ENCODE data around the gene YY1.

DNA sequence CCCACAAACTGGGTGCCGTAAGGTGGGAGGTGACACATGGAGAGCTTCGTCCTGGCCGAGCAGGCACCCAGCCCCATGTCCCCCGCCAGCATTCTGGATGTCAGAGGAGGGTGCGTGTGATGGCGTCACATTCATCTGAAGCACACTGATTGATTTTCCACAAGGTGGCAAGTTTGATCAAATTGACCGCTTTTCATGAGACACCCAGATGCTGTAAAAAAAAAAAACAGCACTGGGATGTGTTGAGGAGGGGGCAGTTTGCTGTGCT is 43.1 kb downstream of the YY1 start:
- TF ChIP-seq CTCF (conservative IDR thresholded peaks at IDR 0.05; ENCODE audit: low read depth in 2 of 2) (no peak), CREB1 (CRISPR knock-in tag; IDR thresholded peaks at IDR 0.05; ENCODE audit: low read depth) (no peak), EZH2 (IDR thresholded peaks at IDR 0.05; ENCODE audit: low read depth, unreplicated experiment) (no peak), POLR2AphosphoS5 (IDR thresholded peaks at IDR 0.05; ENCODE audit: low read depth) (no peak), JUNB (IDR thresholded peaks at IDR 0.05; ENCODE audit: unreplicated experiment) (no peak), REST (IDR thresholded peaks at IDR 0.05; ENCODE audit: unreplicated experiment) (no peak), EZH2phosphoT487 (IDR thresholded peaks at IDR 0.05; ENCODE audit: unreplicated experiment) (no peak), NANOG (IDR thresholded peaks at IDR 0.05; ENCODE audit: borderline replicate concordance) (no peak), ZNF114 (CRISPR knock-in tag; IDR thresholded peaks at IDR 0.05) (no peak), ZNF331 (CRISPR knock-in tag; IDR thresholded peaks at IDR 0.05; ENCODE audit: low read depth) (no peak)
- TF ChIP-seq, protein P1, sequence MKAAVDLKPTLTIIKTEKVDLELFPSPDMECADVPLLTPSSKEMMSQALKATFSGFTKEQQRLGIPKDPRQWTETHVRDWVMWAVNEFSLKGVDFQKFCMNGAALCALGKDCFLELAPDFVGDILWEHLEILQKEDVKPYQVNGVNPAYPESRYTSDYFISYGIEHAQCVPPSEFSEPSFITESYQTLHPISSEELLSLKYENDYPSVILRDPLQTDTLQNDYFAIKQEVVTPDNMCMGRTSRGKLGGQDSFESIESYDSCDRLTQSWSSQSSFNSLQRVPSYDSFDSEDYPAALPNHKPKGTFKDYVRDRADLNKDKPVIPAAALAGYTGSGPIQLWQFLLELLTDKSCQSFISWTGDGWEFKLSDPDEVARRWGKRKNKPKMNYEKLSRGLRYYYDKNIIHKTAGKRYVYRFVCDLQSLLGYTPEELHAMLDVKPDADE (IDR thresholded peaks at IDR 0.05): no peak
- TF ChIP-seq, protein P2, sequence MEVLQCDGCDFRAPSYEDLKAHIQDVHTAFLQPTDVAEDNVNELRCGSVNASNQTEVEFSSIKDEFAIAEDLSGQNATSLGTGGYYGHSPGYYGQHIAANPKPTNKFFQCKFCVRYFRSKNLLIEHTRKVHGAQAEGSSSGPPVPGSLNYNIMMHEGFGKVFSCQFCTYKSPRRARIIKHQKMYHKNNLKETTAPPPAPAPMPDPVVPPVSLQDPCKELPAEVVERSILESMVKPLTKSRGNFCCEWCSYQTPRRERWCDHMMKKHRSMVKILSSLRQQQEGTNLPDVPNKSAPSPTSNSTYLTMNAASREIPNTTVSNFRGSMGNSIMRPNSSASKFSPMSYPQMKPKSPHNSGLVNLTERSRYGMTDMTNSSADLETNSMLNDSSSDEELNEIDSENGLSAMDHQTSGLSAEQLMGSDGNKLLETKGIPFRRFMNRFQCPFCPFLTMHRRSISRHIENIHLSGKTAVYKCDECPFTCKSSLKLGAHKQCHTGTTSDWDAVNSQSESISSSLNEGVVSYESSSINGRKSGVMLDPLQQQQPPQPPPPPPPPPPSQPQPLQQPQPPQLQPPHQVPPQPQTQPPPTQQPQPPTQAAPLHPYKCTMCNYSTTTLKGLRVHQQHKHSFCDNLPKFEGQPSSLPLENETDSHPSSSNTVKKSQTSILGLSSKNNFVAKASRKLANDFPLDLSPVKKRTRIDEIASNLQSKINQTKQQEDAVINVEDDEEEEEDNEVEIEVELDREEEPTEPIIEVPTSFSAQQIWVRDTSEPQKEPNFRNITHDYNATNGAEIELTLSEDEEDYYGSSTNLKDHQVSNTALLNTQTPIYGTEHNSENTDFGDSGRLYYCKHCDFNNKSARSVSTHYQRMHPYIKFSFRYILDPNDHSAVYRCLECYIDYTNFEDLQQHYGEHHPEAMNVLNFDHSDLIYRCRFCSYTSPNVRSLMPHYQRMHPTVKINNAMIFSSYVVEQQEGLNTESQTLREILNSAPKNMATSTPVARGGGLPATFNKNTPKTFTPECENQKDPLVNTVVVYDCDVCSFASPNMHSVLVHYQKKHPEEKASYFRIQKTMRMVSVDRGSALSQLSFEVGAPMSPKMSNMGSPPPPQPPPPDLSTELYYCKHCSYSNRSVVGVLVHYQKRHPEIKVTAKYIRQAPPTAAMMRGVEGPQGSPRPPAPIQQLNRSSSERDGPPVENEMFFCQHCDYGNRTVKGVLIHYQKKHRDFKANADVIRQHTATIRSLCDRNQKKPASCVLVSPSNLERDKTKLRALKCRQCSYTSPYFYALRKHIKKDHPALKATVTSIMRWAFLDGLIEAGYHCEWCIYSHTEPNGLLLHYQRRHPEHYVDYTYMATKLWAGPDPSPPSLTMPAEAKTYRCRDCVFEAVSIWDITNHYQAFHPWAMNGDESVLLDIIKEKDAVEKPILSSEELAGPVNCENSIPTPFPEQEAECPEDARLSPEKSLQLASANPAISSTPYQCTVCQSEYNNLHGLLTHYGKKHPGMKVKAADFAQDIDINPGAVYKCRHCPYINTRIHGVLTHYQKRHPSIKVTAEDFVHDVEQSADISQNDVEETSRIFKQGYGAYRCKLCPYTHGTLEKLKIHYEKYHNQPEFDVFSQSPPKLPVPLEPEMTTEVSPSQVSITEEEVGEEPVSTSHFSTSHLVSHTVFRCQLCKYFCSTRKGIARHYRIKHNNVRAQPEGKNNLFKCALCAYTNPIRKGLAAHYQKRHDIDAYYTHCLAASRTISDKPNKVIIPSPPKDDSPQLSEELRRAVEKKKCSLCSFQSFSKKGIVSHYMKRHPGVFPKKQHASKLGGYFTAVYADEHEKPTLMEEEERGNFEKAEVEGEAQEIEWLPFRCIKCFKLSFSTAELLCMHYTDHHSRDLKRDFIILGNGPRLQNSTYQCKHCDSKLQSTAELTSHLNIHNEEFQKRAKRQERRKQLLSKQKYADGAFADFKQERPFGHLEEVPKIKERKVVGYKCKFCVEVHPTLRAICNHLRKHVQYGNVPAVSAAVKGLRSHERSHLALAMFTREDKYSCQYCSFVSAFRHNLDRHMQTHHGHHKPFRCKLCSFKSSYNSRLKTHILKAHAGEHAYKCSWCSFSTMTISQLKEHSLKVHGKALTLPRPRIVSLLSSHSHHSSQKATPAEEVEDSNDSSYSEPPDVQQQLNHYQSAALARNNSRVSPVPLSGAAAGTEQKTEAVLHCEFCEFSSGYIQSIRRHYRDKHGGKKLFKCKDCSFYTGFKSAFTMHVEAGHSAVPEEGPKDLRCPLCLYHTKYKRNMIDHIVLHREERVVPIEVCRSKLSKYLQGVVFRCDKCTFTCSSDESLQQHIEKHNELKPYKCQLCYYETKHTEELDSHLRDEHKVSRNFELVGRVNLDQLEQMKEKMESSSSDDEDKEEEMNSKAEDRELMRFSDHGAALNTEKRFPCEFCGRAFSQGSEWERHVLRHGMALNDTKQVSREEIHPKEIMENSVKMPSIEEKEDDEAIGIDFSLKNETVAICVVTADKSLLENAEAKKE (CRISPR knock-in tag; IDR thresholded peaks at IDR 0.05): no peak
